Measurements from ENCODE around the gene TMEM203. TPM values are rescaled to one million over a fixed set of nuclear protein-coding genes. Genes with fewer than 3 reads are reported as not detected.

Gene TMEM203
- total RNA-seq, 4 donors from 2014 or later, result 21.6 to 29.1 (median 27.1) TPM

DNA sequence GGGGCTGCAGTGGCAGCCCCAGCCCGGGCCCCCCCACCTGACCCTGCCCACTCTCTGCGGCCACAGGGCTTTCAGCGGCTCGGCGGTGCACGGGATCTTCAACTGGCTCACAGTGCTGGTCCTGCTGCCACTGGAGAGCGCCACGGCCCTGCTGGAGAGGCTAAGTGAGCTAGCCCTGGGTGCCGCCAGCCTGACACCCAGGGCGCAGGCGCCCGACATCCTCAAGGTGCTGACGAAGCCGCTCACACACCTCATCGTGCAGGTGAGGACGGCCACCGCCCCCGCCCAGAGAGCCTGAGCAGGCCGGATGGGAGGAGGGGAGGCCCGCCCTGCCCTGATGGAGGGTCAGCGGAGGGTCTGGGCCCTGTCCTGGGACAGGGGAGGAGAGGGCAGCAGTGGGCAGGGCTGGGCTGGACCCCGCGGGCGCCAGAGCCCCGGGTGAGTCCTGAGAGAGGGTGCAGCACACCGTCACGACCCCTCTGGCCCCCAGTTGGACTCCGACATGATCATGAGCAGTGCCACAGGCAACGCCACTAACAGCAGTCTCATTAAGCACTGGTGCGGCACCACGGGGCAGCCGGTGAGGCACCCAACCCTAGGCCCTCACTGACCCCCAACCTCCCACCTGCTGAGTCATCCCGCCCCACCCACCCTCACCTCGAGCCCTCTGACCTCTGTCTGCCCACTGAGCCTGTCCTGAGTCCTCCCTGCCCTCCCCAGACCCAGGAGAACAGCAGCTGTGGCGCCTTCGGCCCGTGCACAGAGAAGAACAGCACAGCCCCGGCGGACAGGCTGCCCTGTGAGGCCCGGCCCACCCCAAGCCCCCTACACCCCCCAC, 27.9 kb upstream of the TMEM203 start:
- TF ChIP-seq, protein P1, sequence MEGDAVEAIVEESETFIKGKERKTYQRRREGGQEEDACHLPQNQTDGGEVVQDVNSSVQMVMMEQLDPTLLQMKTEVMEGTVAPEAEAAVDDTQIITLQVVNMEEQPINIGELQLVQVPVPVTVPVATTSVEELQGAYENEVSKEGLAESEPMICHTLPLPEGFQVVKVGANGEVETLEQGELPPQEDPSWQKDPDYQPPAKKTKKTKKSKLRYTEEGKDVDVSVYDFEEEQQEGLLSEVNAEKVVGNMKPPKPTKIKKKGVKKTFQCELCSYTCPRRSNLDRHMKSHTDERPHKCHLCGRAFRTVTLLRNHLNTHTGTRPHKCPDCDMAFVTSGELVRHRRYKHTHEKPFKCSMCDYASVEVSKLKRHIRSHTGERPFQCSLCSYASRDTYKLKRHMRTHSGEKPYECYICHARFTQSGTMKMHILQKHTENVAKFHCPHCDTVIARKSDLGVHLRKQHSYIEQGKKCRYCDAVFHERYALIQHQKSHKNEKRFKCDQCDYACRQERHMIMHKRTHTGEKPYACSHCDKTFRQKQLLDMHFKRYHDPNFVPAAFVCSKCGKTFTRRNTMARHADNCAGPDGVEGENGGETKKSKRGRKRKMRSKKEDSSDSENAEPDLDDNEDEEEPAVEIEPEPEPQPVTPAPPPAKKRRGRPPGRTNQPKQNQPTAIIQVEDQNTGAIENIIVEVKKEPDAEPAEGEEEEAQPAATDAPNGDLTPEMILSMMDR (IDR thresholded peaks at IDR 0.05), result no peak
- ATAC-seq (ENCODE audit: low FRiP score), result no peak
- DNase-seq (ENCODE audit: low spot score), result no peak

DNA sequence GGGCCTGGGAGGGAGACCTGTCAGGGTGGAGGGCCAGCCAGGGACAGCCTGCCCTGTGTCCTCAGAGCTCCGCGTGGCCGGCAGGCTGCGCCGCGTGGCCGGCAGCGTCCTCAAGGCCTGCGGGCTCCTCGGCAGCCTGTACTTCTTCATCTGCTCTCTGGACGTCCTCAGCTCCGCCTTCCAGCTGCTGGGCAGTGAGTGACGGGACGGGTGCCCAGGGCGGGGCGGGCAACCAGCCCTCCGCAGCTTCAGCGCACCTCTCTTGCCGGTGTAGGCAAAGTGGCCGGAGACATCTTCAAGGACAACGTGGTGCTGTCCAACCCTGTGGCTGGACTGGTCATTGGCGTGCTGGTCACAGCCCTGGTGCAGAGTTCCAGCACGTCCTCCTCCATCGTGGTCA, 27.1 kb upstream of the TMEM203 start:
- no peak for DNase-seq (ENCODE audit: low spot score)
- TF ChIP-seq, protein P1 (IDR thresholded peaks at IDR 0.05), result no peak
- no peak for ATAC-seq (ENCODE audit: low FRiP score)

DNA sequence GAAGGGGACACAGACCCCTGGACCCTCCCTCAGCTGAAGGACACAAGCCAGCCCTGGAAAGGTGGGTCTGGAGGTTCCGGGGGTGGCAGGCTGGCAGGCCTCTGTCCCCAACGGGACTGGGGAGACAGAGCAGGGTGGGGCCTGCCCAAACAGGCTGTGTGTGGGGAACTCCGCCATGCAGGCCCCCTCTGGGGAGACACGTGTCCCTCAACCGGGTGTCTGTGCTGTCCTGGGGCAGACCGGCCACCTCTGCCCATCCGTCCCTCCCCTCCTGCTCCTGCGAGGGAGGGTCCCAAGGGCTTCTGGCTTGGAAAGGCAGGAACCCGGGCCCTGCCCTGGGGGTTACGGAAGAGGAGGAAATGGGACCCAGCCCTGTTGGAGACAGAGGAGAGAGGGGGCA, 26.7 kb upstream of the TMEM203 start:
- TF ChIP-seq, protein P1 (IDR thresholded peaks at IDR 0.05), result no peak
- no peak for ATAC-seq (ENCODE audit: low FRiP score)
- no peak for DNase-seq (ENCODE audit: low spot score)

DNA sequence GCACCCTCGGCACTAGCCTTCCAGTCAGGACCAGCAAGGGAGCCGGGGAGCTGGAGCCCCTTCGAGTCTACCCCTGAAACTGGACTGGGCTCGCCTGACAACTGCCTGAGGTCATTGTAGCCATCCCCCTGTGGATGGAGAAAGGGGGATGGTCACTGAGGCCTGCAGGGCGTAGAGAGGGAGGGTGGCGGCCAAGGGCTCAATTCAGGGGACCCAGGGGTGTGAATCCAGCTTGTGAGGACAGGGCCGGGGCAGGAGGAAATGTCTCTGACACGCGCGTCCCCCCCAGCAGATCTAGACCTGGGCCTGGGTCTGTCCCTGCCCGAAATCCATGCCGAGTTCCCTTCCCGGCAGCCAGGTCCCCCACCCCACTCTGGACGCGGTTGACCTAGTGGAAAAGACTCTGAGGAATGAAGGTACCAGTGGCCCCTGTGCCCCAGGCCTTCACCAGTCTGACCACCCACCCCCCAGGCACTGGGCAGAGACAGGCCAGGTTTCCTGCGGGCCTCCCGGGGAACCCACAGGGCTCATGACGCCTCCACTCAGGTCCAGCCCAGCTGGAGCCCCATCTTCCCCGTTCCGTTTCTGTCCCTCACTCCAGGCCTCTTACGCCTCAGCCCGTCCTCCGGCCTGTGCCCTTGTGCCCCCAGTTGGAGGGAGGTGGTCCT, 26.1 kb upstream of the TMEM203 start:
- TF ChIP-seq, protein P1 (IDR thresholded peaks at IDR 0.05), result no peak

DNA sequence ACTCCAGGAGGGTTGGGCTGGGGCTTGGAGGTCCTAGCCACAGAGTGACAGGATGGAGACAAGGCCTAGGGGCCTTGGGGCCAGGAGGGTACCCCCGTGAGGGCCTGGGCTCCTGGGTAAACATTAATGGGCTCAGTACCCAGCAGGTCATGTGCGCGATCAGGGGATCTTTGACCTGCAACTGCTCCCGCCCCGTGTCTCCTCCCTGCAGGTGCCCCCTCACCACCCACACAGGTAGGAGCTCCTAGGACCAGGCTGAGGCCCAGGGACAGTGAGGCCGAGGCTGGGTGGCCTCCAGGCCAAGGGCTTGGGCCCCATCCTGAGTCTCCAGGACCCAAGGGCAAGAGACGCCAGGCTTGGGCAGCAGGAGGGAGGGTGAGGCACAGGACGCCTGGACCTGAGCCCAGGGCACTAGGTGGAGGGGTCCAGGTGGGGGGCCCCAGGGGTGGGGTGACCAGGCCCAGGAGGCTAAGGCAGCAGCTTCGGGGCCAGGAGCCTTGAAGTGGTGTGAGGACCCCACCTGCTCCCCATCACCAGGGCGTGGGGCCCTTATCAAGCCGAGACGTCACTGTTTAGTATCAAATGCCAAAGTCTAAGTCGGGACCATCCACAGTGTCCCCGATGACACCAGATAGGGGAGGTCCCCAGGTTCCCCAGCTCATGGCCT, 25.4 kb upstream of the TMEM203 start, which contains the start of gene SLC34A3:
SLC34A3 (plus strand) TSS at position 197 of the 667 bp plus-strand sequence. CDS start 802 bp downstream, outside the sequence.
- ATAC-seq (ENCODE audit: low FRiP score) (no peak), DNase-seq (ENCODE audit: low spot score) (no peak)
- TF ChIP-seq, protein P1 (IDR thresholded peaks at IDR 0.05), result no peak

More for the DNA sequence above, 26.1 kb upstream of the TMEM203 start:
- ATAC-seq (ENCODE audit: low FRiP score), result no peak
- no peak for DNase-seq (ENCODE audit: low spot score)

DNA sequence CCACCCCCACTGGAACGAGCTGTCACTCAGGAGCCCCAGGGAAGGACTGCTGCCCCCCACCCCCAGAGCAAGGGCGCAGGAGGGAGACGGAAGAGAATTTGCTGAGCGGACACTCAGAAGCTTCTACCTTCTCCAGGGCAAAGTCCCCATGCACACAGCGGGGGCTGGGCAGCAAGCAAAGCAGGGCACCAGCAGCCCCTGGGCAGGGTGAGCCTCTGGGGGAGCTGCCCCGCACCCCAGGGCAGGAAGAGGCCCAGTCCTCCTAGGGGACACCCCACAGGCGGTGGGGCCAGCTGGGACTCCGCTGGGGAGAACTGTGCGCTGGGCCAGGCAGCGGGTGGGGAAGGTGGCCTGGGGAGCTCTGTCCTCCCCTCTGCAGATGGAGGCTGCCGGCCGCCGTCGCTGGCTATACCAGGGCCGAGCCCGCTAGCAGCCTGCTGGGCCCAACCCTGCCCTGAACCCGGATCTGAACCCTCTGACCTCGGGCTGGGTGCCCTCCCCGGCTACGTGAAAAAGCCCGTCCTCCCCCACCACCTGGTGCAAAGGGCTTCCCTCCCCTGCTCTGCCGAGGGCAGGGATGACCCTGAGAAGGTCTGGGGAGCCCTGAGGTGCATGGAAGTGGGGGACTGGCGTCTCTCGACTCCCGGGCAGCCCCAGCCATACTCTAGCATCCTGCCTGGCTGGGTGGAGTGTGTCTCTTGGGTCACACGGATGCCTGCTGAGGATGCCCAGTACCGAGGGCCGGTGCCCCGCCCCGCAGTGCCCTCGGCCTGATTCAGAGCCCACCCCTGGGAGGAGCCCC, 24.7 kb upstream of the TMEM203 start:
- DNase-seq (ENCODE audit: low spot score) (no peak), ATAC-seq (ENCODE audit: low FRiP score) (no peak)
- TF ChIP-seq, protein P1 (IDR thresholded peaks at IDR 0.05), result no peak

Data from omental fat pad (tissue), 4 donors.